OCI-LY7 (cell line): ENCODE data around the gene PLA2G3.

ENCODE experiments used
- CTCF ChIP-seq: fragments of 200-600 bp; sonication (generic); conservative IDR thresholded peaks from 2 replicates; pipeline ENCODE4 v1.5.1; 2014; ENCODE audit warnings: mild to moderate bottlenecking, antibody characterized with exemption, low read length, moderate library complexity, mixed read lengths
- EZH2phosphoT487 ChIP-seq: fragments of 200-600 bp; sonication (generic); IDR thresholded peaks from 2 replicates; pipeline ENCODE4 v1.6.1; 2018; ENCODE audit warnings: low read depth, borderline replicate concordance, mild to moderate bottlenecking, mixed run types, antibody characterized with exemption, low read length, moderate library complexity, mixed read lengths

GRCh38 chr22:31125521-31126117 is 14.7 kb downstream of the PLA2G3 start:
- TF ChIP-seq EZH2phosphoT487 (no peak), CTCF (no peak)
